HG03159 (cell line): ENCODE measurements around the gene TXNDC16.

ENCODE experiments used
- ATAC-seq: cut with Tn5 transposase; IDR thresholded peaks from one replicate; pipeline ENCODE4 v1.9.1; 2021; ENCODE audit warnings: mild to moderate bottlenecking, moderate library complexity; ENCODE audit not compliant: unreplicated experiment

Gene TXNDC16

GRCh38 chr14:52397844-52398243 is 154.5 kb downstream of the TXNDC16 start:
- ATAC-seq = no peak

DNA sequence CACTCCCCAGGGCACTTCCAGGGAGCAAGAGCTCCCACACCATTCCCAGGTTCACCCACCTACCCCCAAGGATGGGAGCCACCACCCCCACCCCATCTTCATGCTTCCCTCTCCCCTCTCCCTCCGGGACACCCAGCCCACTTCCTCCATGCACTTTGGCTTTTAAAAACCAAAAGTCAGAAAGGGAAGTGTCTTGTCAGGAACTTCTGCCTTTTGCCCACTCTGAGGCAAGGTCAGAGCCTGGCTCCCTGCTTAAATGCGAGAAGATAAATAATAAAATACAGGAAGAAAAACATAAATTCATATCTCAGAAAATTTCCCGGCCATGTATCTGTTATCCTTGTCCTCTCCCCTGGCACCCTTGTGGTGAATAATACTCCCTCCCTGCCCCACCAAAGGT is 156.6 kb downstream of the TXNDC16 start:
- no peak for ATAC-seq

- no peak for ATAC-seq
Measured at GRCh38 chr14:52391881-52392615, 160.3 kb downstream of the TXNDC16 start.
